ENCODE results near the gene UBE2N. TPM values are rescaled to one million over a fixed set of nuclear protein-coding genes. Genes with fewer than 3 reads are reported as not detected.
"Not testable (repeated sequence)": the region's sequence is repeated elsewhere in the genome, so short reads cannot be mapped to it uniquely, and the experiment has no call there.

The UBE2N gene
- polyA plus RNA-seq, 1 donor, result 92.0 TPM

DNA sequence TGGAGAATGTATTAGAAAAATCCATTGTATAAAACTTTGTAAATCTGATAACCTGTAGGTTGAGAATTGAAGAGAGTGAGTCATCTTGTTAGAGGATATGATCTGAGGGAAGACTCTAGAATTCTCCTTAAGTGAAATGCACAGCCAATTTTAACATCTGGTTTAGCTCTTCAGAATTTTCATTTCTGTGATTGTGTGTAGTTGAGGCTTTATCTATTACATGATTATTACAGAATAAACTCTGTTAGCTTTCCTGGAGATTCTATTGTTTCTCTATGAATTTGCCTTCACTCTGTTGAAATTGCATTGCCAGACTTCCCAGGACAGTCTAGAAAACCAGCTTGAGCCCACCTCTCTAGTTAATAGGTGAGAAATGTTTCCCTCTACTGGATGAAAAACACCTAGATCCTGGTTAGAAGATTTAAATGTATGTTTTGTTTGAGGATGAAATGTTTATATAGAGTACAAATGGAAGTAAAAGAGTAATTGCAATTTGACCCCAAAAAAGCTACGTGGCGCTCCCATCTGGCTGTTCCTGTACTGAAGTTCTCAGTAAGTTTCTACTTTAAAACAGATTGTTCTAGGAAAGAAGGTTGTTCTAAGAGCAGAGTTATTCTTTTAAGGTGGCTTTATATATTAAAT, 61.1 kb downstream of the UBE2N start:
- no peak for DNase-seq (ENCODE audit: low read depth)

DNA sequence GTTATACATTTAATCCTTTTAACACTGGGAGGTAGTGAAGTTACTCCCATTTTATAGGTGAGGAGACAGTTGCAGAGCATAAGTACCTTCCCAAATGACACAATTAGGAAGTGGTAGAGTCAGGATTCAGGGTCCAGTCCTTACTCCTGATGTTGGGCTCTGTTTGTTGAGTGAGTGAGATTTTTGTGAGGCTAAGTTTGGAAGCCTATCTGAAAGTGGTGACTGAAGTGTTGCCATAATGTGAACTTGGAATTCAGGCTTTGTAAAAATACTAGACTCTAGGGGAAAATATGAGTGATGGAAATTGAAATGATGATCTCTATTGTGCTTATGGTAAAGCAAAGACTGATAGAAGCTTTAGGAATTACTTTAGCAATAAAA, 61.8 kb downstream of the UBE2N start:
- no peak for DNase-seq (ENCODE audit: low read depth)

DNA sequence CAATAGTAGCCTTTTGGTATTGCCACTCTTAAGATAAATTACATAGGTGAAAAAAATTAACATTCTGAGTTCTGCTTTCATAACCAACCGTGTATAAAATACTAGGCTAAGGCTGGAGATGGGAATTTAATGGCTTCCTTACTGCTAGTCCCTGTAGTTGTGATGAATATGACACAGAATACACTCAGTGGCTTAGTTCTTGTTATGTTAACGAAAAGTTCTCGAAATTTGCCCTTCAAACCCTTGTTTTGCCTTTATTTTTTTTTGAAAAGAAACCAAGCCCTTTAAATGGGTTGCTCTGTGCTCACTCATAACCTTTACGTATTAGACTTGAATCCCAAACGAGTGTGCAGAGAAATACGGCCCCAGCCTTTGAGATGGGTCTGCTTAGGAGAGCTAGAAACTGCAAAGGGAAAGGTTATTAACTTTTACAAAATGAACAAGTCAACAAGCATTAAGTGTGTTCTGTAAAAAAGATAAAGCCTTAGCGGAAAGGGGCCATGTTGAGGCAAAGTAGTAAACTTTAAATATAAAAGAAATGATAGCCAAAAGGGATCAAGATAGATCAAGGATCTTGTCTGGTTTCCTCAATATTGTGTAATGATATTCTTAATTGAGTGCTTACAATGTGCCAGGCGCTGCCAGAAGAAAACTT, 62.3 kb downstream of the UBE2N start:
- no peak for DNase-seq (ENCODE audit: low read depth)

DNA sequence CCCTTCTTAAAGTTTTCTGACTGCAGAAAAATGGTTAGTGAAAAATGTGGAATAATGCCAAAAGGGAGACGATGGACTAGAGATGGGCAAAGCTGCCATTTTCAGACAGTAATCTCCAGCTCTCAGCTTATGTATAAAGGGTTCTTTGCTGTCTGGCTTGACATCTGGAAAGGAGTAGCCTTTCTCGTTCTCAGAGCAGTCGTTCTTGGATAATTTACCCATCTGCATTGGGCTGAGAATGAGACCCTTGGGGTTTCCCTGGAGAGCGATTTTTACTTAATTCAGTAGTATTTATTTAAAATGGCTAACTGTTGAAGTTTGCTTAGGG, 62.8 kb downstream of the UBE2N start:
- peak; percentile 59 for DNase-seq (ENCODE audit: low read depth)

DNA sequence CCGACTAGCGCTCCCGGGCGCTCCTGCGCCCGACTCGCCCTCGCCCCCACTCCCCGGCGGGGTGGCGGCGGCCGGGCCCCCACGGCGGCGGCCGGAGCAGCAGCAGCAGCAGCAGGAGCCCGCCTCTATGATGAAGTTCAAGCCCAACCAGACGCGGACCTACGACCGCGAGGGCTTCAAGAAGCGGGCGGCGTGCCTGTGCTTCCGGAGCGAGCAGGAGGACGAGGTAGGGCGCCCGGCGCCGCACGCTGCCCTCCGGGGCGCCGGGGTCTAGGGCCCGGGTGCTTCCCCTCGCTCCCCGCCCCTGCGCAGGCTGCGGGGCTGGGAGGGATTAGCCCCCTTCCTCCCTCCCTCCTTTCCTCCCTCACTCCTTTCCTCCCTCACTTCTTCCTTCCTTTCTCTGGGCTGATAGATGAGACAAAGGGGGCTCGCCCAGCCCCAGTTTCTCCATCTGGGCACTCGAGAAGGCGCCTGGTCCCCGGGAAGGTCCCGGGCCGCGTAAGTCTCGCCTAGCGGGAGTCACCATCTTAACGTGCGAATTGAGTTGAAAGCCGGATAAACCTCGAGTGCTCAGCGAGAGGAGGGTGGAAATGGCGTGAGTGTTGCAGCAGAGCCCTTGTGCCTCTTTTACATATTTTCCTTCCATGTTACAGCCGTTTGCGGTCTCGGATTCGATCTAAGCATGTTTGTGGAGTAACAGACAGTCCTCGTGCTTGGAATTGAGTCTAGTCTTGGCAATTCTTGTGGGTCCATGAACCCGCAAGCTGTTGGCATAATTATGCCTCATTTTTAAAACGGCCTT, 63.4 kb downstream of the UBE2N start:
- not testable (repeated sequence) for DNase-seq (ENCODE audit: low read depth)

DNA sequence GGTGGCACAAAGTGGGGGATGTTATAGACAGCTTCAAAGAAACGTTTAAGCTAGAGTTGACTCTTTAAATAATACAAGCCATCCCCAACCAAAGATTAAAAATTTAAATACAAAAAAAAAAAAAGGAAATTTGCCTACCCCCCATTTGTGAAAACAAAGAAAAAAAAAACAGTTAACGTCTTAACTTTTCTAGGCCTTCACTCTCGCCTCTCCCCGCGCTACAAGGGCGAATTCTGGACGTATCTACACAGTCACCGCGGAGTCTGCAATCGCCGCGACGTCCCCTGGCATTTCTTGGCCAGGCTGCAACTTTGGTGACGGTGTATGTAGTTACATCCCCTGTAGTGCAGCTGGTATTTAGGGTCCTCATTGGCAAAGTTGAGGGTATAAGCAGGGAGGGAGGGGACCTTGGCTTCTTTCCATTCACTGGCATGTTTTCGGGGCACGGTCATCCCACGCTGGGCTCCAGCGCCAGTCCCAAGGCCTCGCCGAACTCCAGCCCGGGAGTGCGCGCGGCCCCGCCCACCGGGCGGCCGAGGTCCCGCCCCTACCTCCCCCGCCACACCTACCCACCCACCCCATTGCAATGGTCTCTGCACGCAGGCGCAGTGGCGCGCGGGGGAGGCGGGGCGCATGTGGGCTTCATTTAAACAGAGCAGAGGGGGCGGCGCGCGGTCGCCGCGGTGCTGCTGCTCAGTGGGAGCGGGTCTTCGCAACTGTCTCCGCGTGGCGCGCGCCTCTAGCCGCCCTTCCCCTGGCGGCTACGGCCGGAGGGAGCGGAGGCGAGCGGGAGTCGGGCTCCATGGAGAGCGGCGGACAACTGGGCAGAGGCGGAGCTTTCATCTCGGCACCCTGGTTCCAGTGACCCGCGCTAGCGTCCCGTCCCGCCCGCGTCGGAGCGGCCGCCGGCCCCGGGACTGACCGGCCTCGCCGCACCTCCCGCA, 64.2 kb downstream of the UBE2N start, which contains the start of gene NUDT4:
Gene NUDT4 (plus strand): TSS at position 674 of the 944 bp plus-strand sequence. CDS start 398 bp downstream, outside the sequence.
- peak; percentile 77 for DNase-seq (ENCODE audit: low read depth)

DNA sequence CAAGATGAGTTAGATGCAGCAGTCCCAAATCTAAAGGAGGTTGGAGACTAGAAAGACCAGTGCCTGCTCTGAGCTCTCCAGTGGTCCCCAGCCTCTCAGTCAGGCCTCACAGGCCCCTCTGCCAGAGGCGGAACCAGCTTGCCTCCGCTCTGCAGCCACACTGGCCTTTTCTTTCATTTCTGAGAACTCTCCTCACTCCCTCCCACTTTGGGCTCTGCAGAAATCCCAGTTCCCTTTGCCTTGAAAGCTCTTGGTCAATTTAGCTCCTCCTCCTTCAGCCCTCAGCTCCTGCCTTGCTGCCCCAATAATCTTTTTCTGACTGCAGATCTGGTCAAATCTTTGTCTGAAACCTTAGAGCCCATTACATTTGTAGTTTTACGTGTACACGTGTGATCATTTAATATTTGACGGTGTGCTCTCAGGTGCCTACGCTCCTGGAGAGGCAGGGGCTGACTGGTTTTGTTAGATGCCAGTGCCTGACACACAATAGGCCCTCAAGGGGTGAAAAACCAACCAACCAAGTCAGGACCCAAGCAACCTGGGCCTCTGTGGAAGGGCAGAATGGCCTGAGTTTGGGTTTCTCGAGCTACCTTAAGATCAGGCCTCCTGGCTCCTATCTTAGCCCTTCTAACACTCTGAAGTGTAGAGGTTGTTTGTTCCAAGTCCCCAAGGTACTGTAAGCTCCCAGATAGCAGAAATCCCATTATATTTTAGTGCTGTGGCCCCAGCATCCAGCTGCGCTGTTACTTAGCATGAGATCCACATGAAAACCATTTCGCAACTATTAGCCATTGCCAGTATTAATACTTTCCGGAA, 65.1 kb downstream of the UBE2N start:
- DNase-seq (ENCODE audit: low read depth), result no peak

DNA sequence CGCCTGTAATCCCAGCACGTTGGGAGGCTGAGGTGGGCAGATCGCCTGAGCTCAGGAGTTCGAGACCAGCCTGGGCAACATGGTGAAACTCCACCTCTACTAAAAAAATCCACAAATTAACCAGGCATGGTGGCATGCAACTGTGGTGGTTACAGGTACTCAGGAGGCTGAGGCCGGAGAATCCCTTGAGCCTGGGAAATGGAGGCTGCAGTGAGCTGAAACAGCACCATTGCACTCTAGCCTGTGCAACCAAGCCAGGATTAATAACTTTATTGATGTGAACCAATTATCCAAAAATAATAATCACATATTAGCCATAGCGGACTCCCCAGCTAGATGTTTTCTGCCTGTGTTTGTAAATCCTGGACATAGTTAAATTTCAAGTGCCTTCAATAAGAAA, 65.8 kb downstream of the UBE2N start:
- DNase-seq (ENCODE audit: low read depth), result no peak

DNA sequence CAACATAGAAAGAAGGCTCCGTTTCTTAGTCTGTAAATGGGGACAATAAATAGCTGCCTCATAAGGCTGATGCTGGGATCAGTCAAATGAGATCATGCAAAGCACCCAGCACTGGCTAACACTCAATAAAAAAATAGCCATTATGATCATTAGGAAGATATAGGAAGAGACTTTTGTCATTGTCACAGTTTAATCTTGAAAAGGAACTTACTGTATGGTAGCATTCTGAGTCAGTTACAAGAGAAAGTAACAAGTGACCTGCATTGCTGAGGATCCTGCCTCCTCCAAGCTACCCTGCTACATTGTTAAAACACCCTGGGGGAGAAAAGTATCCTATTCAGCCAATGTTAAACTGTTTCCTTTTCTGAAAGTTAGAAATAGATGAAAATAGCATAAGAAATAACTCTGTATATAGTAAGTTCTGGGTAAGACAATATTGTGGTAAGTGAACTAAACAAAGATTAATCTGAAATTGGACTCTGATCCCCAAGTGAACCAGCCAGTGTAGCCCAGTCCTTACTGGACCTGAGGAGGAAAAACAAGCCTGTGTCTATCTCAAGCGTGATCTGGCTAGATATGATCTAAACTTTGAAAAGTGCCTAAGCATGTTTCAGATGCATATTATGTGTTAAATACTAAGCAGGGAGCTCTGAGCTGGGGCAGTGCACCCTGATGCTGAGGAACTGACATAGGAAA, 67.6 kb downstream of the UBE2N start:
- DNase-seq (ENCODE audit: low read depth), result no peak

DNA sequence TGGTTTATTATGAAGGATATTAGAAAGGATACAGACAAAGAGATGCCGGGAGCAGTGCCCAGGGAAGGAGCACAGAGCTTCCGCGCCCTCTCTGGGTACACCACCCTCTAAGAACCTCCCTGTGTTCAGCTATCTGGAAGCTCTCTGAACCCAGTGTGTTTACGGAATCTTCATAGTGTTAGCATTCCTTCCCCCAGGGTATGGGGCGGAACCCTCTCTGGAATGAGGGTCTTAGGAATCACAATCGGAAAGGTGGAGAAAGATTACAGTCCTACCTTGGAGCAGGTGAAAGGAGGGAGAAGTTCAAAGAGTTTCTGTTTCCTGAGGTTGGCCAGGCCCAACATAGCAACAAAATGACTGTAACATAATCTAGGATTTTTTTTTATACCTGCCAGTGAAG, 70.8 kb downstream of the UBE2N start:
- DNase-seq (ENCODE audit: low read depth), result no peak

DNA sequence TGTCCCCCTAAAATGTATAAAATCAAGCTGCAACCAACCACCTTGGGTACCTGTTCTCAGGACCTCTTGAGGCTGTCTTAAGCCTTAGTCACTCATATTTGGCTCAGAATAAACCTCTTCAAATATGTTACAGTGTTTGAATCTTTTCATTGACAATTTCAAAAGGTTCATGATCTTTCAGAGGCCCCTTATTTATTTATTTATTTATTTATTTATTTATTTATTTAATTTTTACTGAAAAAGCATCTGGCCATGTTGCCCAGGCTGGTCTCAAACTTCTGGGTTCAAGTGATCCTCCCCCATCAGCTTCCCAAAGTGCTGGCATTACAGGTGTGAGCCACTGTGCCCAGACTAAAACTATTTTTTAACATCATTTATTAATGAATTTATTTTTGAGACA, 72.2 kb downstream of the UBE2N start:
- DNase-seq (ENCODE audit: low read depth), result no peak

DNA sequence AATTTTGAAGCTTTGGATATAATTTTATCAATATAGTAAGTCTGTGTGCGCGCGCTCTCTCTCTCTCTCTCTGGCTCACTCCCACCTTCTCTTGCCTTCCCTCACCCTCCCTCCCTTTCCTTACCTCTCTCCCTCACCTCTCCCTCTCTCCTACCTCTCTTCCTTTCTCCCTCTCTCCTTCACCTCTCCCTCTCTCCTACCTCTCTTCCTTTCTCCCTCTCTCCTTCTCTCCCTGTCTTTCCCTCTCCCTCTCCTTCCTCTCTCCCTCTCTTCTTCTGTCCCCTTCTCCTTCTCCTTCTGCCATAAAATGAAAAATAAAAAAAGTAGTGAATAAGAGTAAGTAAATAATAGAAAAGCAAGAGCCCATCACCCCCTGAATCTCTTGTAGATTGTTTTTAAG, 73.0 kb downstream of the UBE2N start:
- DNase-seq (ENCODE audit: low read depth), result no peak

DNA sequence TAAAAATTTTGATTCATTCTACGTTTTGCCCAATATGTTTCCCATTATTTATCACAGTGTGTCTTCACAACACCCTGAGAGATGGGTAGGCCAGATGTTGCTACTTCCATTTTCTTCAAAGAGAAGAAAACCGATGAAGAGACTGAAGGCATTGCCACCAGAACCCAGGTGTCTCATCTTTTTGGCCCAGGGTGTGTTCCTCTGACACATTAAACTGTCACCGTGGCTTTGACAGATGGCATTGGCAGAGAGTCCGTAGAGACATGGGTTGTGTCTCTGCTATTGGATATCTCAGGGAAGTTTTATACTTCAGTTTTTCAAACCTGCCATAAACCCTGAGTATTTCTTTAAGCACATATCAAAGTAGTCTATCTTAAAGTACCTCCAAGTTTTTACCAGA, 75.3 kb downstream of the UBE2N start:
- DNase-seq (ENCODE audit: low read depth), result no peak

DNA sequence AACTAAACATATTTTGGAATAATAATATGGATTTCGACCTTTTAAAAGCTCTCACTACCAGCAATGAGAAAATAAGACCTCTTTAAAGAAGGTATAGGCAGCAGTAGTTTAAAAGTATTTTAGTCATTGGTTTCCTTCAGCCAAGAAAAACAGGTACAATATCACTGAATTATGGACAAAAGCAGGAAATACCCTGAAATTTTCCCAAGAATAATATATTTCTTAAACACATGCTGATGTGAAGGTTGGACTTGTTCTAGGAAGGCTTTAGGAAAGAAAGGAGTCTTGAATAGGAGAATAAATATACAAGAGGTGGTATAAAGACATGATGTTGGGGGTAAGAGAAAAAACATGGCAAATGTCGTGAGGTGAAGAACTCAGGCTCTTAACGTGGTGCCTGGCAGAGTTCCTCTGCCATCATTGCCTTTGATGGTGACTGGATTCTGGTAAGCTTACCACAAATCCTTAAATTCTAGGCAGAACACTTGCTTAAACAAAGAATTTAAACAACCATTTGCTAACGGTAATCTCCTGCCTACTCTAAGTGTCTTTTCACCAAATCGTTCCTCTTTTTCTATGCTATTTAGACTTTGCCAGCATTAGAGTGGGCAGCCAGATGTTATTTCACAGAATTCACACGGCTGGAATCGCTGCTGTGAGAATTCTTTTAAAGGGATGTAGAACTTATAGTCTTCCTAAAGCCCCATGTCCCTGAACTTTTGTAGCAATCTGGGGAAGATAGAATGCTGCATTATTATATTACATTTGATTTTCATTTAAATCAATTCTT, 75.9 kb downstream of the UBE2N start:
- no peak for DNase-seq (ENCODE audit: low read depth)

DNA sequence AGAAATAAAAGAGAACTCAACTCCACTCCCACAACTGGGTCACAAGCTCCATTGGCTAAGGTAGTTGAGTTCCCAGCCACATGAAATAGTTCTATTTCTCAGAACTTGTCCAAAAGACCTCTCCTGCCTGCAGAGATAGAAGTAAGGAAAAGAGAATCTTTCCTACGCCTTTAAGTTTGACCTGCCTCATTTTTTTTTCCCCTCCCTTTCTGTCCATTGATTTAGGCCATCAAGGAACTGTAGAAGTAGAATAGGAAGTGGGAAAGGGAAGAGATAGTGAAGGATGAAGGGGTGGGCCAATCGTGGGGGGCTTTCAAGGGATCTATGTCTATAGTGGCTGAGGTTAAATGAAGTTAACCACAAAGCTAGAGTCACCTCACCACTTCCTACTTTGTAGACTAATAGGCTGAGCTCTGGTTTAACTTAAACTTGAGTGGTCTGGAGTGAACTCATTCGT, 77.9 kb downstream of the UBE2N start:
- DNase-seq (ENCODE audit: low read depth), result no peak

DNA sequence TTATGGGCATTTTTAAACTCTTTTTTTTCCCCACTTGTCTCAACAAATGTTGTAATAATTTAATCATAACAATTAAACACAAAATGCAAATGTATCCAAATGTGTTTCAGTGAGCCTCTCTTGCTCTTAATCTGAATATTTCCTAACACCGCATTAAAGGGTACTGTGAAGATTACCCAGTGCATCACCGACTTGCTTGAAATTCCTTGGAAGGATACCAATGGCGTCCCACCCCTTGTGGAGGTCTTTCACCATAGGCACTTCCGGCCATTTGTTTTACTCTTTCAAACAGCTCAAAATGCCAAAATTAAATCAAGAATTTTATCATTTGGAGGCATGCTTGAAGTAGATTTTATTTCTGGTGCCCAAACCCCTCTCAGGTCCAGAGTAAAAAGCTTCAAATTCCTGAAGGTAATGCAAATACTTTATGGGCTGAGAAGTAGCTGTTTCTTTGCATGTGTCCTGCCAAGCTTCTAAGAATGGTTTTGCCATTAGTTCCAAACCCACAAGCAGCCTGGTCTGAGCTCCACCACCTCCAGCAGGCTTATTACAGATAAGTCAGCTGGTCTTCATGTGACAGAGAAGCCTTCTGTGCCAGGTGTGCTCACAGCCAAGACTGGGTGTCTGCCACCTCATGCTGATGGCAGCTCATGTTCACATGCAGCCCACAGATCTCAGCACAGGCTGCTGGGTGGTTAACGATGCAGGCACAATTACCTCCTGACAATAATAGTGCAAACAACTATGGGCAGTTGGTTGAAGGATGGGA, 80.4 kb downstream of the UBE2N start:
- no peak for DNase-seq (ENCODE audit: low read depth)

DNA sequence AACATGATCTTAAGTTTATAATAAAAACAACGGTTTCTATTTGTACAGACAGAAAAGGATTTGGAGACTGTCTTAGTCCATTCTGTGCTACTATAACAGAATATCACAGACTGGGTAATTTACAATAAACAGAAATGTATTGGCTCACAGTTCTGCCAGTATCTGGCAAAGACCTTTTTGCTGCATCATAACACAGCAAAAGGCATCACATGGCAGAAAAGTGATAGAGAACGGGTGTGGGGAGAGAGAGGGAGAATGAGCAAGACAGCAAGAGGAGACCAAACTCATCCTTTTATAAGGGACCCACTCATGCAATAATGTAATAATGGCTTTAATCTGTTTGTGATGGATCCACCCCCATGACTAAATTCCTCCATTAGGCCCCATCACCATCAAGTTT, 81.1 kb downstream of the UBE2N start:
- DNase-seq (ENCODE audit: low read depth), result no peak

DNA sequence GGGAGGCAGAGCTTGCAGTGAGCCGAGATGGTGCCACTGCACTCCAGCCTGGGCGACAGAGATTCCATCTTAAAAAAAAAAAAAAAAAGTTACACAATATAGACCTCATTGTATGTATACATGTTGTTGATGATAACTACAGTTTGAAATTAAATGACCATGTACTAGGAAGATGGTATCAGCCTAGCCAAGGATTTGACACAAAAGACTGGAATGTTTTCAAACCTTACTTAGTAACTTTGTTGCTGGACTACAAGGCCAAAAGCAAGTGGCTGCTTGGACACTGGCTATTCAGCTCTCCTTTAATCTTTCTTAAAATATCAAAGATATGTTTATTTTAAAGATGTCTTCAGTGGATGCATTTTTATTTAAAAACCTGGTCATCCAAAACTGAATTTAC, 82.9 kb downstream of the UBE2N start:
- no peak for DNase-seq (ENCODE audit: low read depth)

DNA sequence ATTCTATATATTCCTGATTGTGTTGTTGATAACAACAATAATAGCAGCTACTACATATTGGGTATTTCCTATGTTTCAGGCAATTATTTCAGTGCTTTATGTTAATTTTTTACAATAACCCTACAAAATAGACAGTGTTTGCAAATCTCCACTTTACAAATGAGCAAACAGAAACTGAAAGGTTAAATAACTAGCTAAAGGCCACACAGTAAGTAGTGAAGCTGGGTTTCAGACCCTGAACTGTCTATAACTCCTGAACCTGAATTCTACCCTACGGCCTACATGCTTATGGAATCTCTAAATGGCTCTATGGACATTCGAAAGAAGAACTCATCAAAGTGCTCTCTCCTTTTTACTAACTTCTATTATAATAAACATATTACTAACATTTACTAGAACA, 83.7 kb downstream of the UBE2N start:
- DNase-seq (ENCODE audit: low read depth), result no peak
